HL-60 (cell line): Measurements from ENCODE around the gene IGFBP2.

Experiments used
- DNase-seq, 2 experiments: peaks; one replicate each; pipeline ENCODE4 v3.0.0-alpha.2; 2010 to 2020; ENCODE audit warnings: low read depth in 1 of 2, low spot score in 1 of 2
- H3K27ac ChIP-seq: fragments of 250-450 bp; sonication (Bioruptor Pico); replicated peaks from 2 replicates; pipeline ENCODE4 v1.5.1; 2020; ENCODE audit warnings: mild to moderate bottlenecking, moderate library complexity
- H3K27me3 ChIP-seq: fragments of 250-450 bp; sonication (Bioruptor Pico); 2 replicates; pipeline ENCODE4 v1.5.1; 2021; ENCODE audit warnings: mild to moderate bottlenecking, moderate library complexity; ENCODE audit not compliant: insufficient read depth, poor library complexity, severe bottlenecking
- H3K4me3 ChIP-seq: replicated peaks from 2 replicates; pipeline ENCODE4 v1.5.1; 2011; ENCODE audit warnings: mild to moderate bottlenecking, control low read depth, low read length; ENCODE audit not compliant: insufficient read depth
- CTCF ChIP-seq: IDR thresholded peaks from one replicate; pipeline ENCODE4 v1.5.1; 2011; ENCODE audit warnings: low read length, control low read depth, inconsistent platforms; ENCODE audit not compliant: insufficient read depth
- GABPA ChIP-seq: IDR thresholded peaks from 2 replicates; pipeline ENCODE4 v1.6.1; 2012; ENCODE audit warnings: low read depth
- POLR2AphosphoS5 ChIP-seq: IDR thresholded peaks from 2 replicates; pipeline ENCODE4 v1.6.1; 2012; ENCODE audit warnings: low read depth
- REST ChIP-seq: IDR thresholded peaks from 2 replicates; pipeline ENCODE4 v1.6.1; 2012; ENCODE audit warnings: low read depth; ENCODE audit not compliant: insufficient replicate concordance
- SPI1 ChIP-seq: IDR thresholded peaks from 2 replicates; pipeline ENCODE4 v1.6.1; 2012; ENCODE audit warnings: low read depth, mild to moderate bottlenecking, borderline replicate concordance

IGFBP2 gene

GRCh38 chr2:216692636-216693413 lies 59.6 kb downstream of the IGFBP2 start:
- Histone ChIP-seq H3K27ac (no peak overlapping the region), H3K27me3 (peaks cover 66% of the 10 kb centered on the region)
- DNase-seq, result no peak

GRCh38 chr2:216693414-216694080 lies 60.3 kb downstream of the IGFBP2 start:
- Histone ChIP-seq H3K27ac (no peak overlapping the region), H3K27me3 (peaks cover 74% of the 10 kb centered on the region), H3K4me3 (no peak overlapping the region)
- DNase-seq, result no peak
- no peak for TF ChIP-seq SPI1
- no peak for TF ChIP-seq CTCF
- TF ChIP-seq GABPA, result no peak
- no peak for TF ChIP-seq REST
- TF ChIP-seq POLR2AphosphoS5, result no peak

More at GRCh38 chr2:216692636-216693413, 59.6 kb downstream of the IGFBP2 start:
- no peak overlapping the region for H3K4me3 ChIP-seq
- TF ChIP-seq CTCF, result no peak

- Histone ChIP-seq H3K27ac (no peak overlapping the region), H3K27me3 (peaks cover 78% of the 10 kb centered on the region), H3K4me3 (no peak overlapping the region; the same call in 1 of the 2 replicates)
- TF ChIP-seq GABPA (no peak), SPI1 (no peak), POLR2AphosphoS5 (no peak), CTCF (no peak), REST (no peak)
- DNase-seq, result peak in 1 of 2 experiments; percentile 25
Observed at GRCh38 chr2:216694082-216694825, 61.0 kb downstream of the IGFBP2 start.
